ENCODE measurements around the gene MTMR3.
"Not testable (repeated sequence)": the region's sequence is repeated elsewhere in the genome, so short reads cannot be mapped to it uniquely, and the experiment has no call there.

MTMR3 gene

DNA sequence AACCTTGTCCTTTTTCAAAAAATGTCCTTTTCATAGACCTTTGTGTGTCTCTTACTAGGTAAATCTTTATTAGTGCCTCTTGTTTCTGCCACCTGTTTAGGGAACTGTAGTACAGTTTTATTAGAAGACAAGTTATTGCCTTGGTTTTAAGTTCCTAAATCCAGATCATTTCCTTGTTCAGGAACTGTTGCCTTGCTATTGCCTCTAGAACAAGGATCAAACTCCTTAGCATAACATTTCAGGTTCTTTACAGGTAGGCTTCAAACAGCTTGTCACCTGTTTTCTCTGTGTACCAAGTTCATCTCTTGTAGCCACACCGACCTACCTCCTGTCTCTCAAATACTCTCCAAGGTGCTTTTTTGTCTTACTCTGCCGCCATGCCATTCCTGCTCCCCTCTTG lies 75.2 kb downstream of the MTMR3 start:
- no peak for DNase-seq (ENCODE audit: low read depth)
- H3K4me3 ChIP-seq (ENCODE audit: low read length) = no peak overlapping the region
- TF ChIP-seq, protein P1, sequence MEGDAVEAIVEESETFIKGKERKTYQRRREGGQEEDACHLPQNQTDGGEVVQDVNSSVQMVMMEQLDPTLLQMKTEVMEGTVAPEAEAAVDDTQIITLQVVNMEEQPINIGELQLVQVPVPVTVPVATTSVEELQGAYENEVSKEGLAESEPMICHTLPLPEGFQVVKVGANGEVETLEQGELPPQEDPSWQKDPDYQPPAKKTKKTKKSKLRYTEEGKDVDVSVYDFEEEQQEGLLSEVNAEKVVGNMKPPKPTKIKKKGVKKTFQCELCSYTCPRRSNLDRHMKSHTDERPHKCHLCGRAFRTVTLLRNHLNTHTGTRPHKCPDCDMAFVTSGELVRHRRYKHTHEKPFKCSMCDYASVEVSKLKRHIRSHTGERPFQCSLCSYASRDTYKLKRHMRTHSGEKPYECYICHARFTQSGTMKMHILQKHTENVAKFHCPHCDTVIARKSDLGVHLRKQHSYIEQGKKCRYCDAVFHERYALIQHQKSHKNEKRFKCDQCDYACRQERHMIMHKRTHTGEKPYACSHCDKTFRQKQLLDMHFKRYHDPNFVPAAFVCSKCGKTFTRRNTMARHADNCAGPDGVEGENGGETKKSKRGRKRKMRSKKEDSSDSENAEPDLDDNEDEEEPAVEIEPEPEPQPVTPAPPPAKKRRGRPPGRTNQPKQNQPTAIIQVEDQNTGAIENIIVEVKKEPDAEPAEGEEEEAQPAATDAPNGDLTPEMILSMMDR (conservative IDR thresholded peaks at IDR 0.05; ENCODE audit: low read length) = no peak

DNA sequence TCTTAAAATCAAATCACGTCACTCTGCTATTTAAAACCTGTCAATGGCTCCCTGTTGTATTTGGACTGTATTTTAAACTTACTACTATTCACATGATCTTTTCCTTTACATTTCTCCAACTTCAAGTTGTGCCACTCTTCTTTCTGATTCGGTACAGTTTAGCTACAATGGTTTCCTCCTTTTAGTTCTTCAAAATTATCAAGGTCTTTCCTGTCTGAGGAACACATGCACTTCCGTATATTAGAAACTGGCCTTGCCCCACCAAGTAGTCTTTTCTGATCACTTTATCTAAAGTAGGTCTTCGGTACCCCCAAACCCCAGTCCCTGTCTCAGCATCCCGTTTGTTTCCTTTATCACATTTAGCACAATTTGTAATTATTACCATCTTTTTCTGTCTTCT lies 81.8 kb downstream of the MTMR3 start:
- DNase-seq (ENCODE audit: low read depth) = no peak
- no peak overlapping the region for H3K4me3 ChIP-seq (ENCODE audit: low read length)
- TF ChIP-seq, protein P1 (conservative IDR thresholded peaks at IDR 0.05; ENCODE audit: low read length) = no peak

DNA sequence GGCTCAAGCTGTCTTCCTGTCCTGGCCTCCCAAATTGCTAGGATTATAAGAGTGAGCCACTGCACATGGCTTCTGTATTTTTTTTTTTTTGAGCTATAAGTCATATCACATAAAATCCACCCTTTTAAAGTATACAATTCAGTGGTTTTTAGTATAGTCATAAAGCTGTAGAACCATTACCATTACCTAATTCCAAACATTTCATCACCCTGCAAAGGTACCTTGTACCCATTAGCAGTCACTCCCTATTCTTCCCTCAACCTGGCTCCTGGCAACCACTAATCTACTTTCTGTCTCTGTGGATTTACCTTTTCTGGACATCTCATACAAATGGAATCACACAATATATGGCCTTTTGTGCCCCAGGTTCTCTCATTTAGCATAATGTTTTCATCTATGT lies 84.5 kb downstream of the MTMR3 start:
- TF ChIP-seq, protein P1 (conservative IDR thresholded peaks at IDR 0.05; ENCODE audit: low read length) = no peak
- no peak overlapping the region for H3K4me3 ChIP-seq (ENCODE audit: low read length)
- DNase-seq (ENCODE audit: low read depth) = no peak

DNA sequence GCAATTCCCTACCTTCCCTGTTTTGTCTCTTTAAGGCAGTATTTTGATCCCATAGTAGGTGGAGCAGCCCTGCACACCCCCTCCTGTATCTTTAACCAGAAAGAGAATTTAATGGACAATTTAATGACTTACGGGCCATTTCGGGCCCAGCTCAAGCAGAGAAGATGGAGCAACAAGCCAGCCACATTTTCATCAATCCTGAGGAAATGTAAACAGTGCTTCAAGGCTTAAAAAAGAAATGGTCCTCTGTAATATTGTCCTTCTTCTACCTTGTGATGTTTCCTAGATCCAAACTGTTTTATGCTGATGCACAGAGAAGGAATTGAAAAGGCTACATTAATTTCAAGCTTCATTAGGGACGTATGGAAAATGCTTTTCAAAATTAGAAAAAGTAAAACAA lies 88.6 kb downstream of the MTMR3 start:
- TF ChIP-seq, protein P1 (conservative IDR thresholded peaks at IDR 0.05; ENCODE audit: low read length) = no peak
- no peak for DNase-seq (ENCODE audit: low read depth)
- no peak overlapping the region for H3K4me3 ChIP-seq (ENCODE audit: low read length)

GRCh38 chr22:29972121-29972520 lies 89.1 kb downstream of the MTMR3 start:
- DNase-seq (ENCODE audit: low read depth) = no peak
- TF ChIP-seq, protein P1 (conservative IDR thresholded peaks at IDR 0.05; ENCODE audit: low read length) = no peak
- no peak overlapping the region for H3K4me3 ChIP-seq (ENCODE audit: low read length)

DNA sequence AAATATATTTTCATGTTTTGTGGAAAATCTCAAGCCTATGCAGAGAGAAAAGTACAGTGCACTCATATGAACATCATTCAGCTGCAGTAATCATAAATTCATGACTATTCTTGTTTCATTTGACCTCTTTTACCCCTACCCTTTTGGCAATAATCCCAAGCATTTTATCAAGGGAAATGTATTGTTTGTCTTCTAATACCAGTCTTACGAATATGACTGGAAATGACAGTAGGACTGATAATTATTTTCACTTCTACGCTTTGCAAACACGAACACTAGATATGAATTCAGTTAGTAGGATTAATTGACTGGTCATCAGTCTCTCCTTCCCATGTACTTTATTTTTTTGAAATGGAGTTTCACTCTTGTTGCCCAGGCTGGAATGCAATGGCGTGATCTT lies 90.3 kb downstream of the MTMR3 start:
- TF ChIP-seq, protein P1 (conservative IDR thresholded peaks at IDR 0.05; ENCODE audit: low read length) = no peak
- no peak for DNase-seq (ENCODE audit: low read depth)
- no peak overlapping the region for H3K4me3 ChIP-seq (ENCODE audit: low read length)

DNA sequence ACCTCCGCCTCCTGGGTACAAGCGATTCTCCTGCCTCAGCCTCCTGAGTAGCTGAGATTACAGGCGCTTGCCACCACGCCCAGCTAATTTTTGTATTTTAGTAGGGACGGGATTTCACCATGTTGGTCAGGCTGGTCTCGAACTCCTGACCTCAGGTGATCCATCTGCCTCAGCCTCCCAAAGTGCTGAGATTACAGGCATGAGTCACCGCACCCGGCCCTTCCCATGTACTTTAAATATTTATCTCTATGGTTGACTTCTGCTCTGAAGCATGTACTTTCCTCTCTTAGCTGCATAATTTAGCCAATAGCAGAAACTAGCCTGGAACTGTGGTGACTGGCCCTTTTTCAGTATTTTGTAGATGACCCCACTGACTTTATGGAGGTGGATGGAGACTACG lies 90.7 kb downstream of the MTMR3 start:
- not testable (repeated sequence) for DNase-seq (ENCODE audit: low read depth); H3K4me3 ChIP-seq (ENCODE audit: low read length)

DNA sequence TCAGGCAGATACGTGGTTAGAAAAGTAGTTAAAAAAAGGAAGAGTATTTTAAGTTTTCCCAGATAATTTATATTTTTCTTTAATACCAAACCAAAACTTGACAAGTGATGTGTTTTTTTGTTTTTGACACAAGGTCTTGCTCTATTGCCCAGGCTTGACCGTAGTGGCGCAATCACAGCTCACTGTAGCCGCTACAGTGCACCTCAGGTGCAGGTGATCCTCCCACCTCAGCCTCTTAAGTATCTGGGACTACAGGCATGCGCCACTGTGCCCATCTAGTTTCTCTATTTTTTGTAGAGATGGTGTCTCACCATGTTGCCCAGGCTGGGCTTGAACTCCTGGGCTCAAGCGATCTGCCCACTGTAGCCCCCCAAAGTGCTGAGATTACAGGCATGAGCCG lies 92.5 kb downstream of the MTMR3 start:
- H3K4me3 ChIP-seq (ENCODE audit: low read length) = no peak overlapping the region
- TF ChIP-seq, protein P1 (conservative IDR thresholded peaks at IDR 0.05; ENCODE audit: low read length) = no peak
- DNase-seq (ENCODE audit: low read depth) = no peak

All from AG10803 (cell line).